GM12878 (cell line): ENCODE data around the gene PDF. TPM values are rescaled to one million over a fixed set of nuclear protein-coding genes. Genes with fewer than 3 reads are reported as not detected.

ENCODE experiments used
- CHD2 ChIP-seq: IDR thresholded peaks from 2 replicates; pipeline ENCODE4 v1.6.1; 2011; ENCODE audit warnings: low read depth, low read length, improper control_type of control experiment, borderline replicate concordance
- CHD4 ChIP-seq: fragments of 200-600 bp; sonication (generic); IDR thresholded peaks from 2 replicates; pipeline ENCODE4 v1.6.1; 2016; ENCODE audit warnings: mild to moderate bottlenecking
- CREB1 ChIP-seq: IDR thresholded peaks from 2 replicates; pipeline ENCODE4 v1.6.1; 2012; ENCODE audit warnings: low read depth, mild to moderate bottlenecking, inconsistent platforms
- EGR1 ChIP-seq, 2 experiments: IDR thresholded peaks; 1 replicate in 1 of 2; 2 replicates in 1 of 2; pipeline ENCODE4 v1.6.1; 2011 to 2012; ENCODE audit warnings: low read depth in 2 of 2, low read length in 2 of 2, borderline replicate concordance in 1 of 2, mild to moderate bottlenecking in 1 of 2, moderate library complexity in 1 of 2
- ETV6 ChIP-seq, 2 experiments: fragments of 450-650 bp in 1 of 2; IDR thresholded peaks in 1 of 2; conservative IDR thresholded peaks in 1 of 2; 2 replicates each; pipeline ENCODE4 v1.6.1; 2014; ENCODE audit warnings: antibody characterized with exemption in 1 of 2, borderline replicate concordance in 1 of 2, low read depth in 1 of 2, mild to moderate bottlenecking in 1 of 2, moderate library complexity in 1 of 2
- EZH2 ChIP-seq: IDR thresholded peaks from 2 replicates; pipeline ENCODE4 v1.6.1; 2012; ENCODE audit warnings: low read depth, mild to moderate bottlenecking, control low read depth, inconsistent platforms, low read length, borderline replicate concordance; ENCODE audit not compliant: control insufficient read depth
- GABPA ChIP-seq: IDR thresholded peaks from 2 replicates; pipeline ENCODE4 v1.6.1; 2014; ENCODE audit warnings: antibody characterized with exemption, low read depth, mild to moderate bottlenecking, inconsistent platforms
- IRF4 ChIP-seq: IDR thresholded peaks from 2 replicates; pipeline ENCODE4 v1.6.1; 2011; ENCODE audit warnings: low read depth, low read length
- MEF2A ChIP-seq: IDR thresholded peaks from 2 replicates; pipeline ENCODE4 v1.6.1; 2011; ENCODE audit warnings: low read depth, mild to moderate bottlenecking, low read length, moderate library complexity; ENCODE audit not compliant: insufficient read depth
- RAD21 ChIP-seq: IDR thresholded peaks from 2 replicates; pipeline ENCODE4 v1.6.1; 2011; ENCODE audit warnings: mild to moderate bottlenecking, low read depth, low read length, moderate library complexity; ENCODE audit not compliant: insufficient read depth
- SMAD1 ChIP-seq: fragments of 450-650 bp; IDR thresholded peaks from 2 replicates; pipeline ENCODE4 v1.6.1; 2018; ENCODE audit warnings: mild to moderate bottlenecking, low read depth; ENCODE audit not compliant: partially characterized antibody
- SMAD5 ChIP-seq: IDR thresholded peaks from 2 replicates; pipeline ENCODE4 v1.6.1; 2016; ENCODE audit warnings: antibody characterized with exemption, low read depth
- SP1 ChIP-seq: IDR thresholded peaks from one replicate; pipeline ENCODE4 v1.6.1; 2011; ENCODE audit warnings: low read depth, low read length
- TARDBP ChIP-seq: IDR thresholded peaks from 2 replicates; pipeline ENCODE4 v1.6.1; 2016; ENCODE audit warnings: borderline replicate concordance
- TCF12 ChIP-seq: IDR thresholded peaks from 2 replicates; pipeline ENCODE4 v1.6.1; 2011; ENCODE audit warnings: low read depth, mild to moderate bottlenecking, low read length
- polyA plus RNA-seq, 11 experiments: library from polyadenylated mRNA; depleted of rRNA in 4 of 11; unstranded in 6 of 11; stranded (reverse) in 5 of 11; fragments of >200 nt; fragmentation: Nextera tagmentation in 4 of 11; fragmentation: Illumina TruSeq in 1 of 11; extraction: Ambion mirVana in 4 of 11; extraction: Trizol in 1 of 11; gene quantifications; 1 replicate in 1 of 11; 2 replicates in 10 of 11; pipeline versions ENCODE4 v1.2.1 to v1.2.3, GENCODE V29; 2011 to 2016; ENCODE audit warnings: inconsistent platforms in 2 of 11, missing spikeins in 2 of 11, low read depth in 1 of 11
- total RNA-seq, 4 experiments: library from RNA; depleted of rRNA in 3 of 4; stranded (reverse); fragments of >200 nt in 3 of 4; fragmentation: Illumina TruSeq in 1 of 4; extraction: Trizol in 1 of 4; gene quantifications; 2 replicates each; pipeline versions ENCODE4 v1.2.1 to v1.2.3, GENCODE V29; 2013 to 2021
- TF ChIP-seq, protein P1 (sequence below): fragments of 450-650 bp; IDR thresholded peaks from 2 replicates; pipeline ENCODE4 v1.6.1; 2017; ENCODE audit warnings: mild to moderate bottlenecking, moderate library complexity
- TF ChIP-seq, protein P2 (sequence below): IDR thresholded peaks from 2 replicates; pipeline ENCODE4 v1.6.1; 2012; ENCODE audit warnings: low read depth, low read length, improper control_type of control experiment
- TF ChIP-seq, protein P3 (sequence below): fragments of 450-650 bp; formaldehyde crosslinking; IDR thresholded peaks from 2 replicates; pipeline ENCODE4 v1.4.0; 2022; ENCODE audit warnings: mild to moderate bottlenecking, moderate library complexity
- TF ChIP-seq, protein P4 (sequence below): fragments of 450-650 bp; IDR thresholded peaks from 2 replicates; pipeline ENCODE4 v1.6.1; 2016; ENCODE audit warnings: mild to moderate bottlenecking

PDF gene
- total and polyA plus RNA-seq, 10 of the 15 experiments (the other 5 are each of a cell fraction or from before 2014, with no cell fraction given) = 0.13 to 44.1 (median 16.7) TPM

DNA sequence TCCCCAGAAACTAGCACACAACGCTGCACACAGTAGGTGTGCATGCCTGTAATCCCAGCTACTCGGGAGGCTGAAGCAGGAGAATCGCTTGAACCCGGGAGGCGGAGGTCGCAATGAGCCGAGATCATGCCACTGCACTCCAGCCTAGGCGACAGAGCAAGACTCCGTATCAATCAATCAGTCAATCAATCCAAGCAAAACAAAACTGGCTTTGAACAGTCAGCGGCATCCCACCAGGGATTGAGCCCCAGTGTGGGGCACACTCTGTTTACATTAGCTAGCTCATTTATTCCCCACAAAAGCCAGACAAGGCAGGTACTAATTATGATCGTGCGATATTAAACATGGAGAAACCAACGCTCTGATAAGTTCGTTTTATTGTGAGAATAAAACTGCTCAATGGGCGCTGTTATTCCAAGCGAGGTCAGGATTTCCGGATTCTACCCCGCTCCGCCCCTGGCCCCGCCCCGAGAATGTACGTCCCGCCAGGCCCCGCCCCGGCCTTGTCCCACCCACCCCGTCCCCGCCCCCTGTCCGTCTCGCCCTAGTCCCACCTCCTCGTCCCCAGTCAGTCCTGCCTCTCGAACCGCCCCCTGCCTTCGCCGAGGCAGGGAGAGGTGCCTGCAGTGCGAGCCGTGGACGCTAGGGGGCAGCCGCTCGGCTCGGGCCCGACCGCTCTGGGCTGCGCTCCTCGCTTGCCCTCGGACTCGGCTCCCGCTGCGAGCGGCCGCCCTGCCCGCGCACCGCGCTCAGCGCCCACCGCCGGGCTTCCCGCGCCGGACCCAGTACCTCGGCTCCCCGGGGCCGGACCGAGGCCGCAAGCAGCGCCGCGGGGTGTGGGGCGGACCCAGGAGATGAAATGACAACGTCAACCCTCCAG, 19.5 kb downstream of the PDF start, which contains the start of gene VPS4A (continued):
- TF ChIP-seq, protein P1, sequence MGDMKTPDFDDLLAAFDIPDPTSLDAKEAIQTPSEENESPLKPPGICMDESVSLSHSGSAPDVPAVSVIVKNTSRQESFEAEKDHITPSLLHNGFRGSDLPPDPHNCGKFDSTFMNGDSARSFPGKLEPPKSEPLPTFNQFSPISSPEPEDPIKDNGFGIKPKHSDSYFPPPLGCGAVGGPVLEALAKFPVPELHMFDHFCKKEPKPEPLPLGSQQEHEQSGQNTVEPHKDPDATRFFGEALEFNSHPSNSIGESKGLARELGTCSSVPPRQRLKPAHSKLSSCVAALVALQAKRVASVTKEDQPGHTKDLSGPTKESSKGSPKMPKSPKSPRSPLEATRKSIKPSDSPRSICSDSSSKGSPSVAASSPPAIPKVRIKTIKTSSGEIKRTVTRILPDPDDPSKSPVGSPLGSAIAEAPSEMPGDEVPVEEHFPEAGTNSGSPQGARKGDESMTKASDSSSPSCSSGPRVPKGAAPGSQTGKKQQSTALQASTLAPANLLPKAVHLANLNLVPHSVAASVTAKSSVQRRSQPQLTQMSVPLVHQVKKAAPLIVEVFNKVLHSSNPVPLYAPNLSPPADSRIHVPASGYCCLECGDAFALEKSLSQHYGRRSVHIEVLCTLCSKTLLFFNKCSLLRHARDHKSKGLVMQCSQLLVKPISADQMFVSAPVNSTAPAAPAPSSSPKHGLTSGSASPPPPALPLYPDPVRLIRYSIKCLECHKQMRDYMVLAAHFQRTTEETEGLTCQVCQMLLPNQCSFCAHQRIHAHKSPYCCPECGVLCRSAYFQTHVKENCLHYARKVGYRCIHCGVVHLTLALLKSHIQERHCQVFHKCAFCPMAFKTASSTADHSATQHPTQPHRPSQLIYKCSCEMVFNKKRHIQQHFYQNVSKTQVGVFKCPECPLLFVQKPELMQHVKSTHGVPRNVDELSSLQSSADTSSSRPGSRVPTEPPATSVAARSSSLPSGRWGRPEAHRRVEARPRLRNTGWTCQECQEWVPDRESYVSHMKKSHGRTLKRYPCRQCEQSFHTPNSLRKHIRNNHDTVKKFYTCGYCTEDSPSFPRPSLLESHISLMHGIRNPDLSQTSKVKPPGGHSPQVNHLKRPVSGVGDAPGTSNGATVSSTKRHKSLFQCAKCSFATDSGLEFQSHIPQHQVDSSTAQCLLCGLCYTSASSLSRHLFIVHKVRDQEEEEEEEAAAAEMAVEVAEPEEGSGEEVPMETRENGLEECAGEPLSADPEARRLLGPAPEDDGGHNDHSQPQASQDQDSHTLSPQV = peak; percentile 51; the same call in 1 of the 2 replicates
- TF ChIP-seq RAD21 = peak; percentile 38
- TF ChIP-seq GABPA = no peak
- TF ChIP-seq CREB1 = no peak
- TF ChIP-seq CHD4 = no peak
- TF ChIP-seq SMAD5 = no peak; the same call in 1 of the 2 replicates
- 0 out of 2 replicates have a peak, but pooled peaks have one; percentile 53 for TF ChIP-seq MEF2A
- TF ChIP-seq SMAD1 = no peak
- TF ChIP-seq, protein P2, sequence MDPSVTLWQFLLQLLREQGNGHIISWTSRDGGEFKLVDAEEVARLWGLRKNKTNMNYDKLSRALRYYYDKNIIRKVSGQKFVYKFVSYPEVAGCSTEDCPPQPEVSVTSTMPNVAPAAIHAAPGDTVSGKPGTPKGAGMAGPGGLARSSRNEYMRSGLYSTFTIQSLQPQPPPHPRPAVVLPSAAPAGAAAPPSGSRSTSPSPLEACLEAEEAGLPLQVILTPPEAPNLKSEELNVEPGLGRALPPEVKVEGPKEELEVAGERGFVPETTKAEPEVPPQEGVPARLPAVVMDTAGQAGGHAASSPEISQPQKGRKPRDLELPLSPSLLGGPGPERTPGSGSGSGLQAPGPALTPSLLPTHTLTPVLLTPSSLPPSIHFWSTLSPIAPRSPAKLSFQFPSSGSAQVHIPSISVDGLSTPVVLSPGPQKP = peak; percentile 56; the same call in 1 of the 2 replicates
- TF ChIP-seq SP1 = peak; percentile 67
- no peak for TF ChIP-seq ETV6 (conservative IDR thresholded peaks at IDR 0.05 in 1 of 2, IDR thresholded peaks at IDR 0.05 in 1 of 2; ENCODE audit: borderline replicate concordance in 1 of 2, low read depth in 1 of 2)
- no peak for TF ChIP-seq TARDBP
- TF ChIP-seq, protein P3, sequence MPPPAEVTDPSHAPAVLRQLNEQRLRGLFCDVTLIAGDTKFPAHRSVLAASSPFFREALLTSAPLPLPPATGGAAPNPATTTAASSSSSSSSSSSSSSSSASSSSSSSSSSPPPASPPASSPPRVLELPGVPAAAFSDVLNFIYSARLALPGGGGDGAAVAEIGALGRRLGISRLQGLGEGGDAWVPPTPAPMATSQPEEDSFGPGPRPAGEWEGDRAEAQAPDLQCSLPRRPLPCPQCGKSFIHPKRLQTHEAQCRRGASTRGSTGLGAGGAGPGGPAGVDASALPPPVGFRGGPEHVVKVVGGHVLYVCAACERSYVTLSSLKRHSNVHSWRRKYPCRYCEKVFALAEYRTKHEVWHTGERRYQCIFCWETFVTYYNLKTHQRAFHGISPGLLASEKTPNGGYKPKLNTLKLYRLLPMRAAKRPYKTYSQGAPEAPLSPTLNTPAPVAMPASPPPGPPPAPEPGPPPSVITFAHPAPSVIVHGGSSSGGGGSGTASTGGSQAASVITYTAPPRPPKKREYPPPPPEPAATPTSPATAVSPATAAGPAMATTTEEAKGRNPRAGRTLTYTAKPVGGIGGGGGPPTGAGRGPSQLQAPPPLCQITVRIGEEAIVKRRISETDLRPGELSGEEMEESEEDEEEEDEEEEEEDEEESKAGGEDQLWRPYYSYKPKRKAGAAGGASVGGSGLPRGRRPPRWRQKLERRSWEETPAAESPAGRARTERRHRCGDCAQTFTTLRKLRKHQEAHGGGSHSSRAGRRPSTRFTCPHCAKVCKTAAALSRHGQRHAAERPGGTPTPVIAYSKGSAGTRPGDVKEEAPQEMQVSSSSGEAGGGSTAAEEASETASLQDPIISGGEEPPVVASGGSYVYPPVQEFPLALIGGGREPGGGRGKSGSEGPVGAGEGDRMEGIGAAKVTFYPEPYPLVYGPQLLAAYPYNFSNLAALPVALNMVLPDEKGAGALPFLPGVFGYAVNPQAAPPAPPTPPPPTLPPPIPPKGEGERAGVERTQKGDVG (CRISPR knock-in tag) = no peak
- TF ChIP-seq CHD2 = peak; percentile 64; the same call in 1 of the 2 replicates
- TF ChIP-seq EGR1 (IDR thresholded peaks at IDR 0.05; ENCODE audit: borderline replicate concordance in 1 of 2, low read depth in 2 of 2, low read length in 2 of 2) = peak in 1 of 2 experiments; percentile 54; a peak in 2 of 3 replicates
- TF ChIP-seq IRF4 = no peak
- no peak for TF ChIP-seq EZH2
- TF ChIP-seq TCF12 = 0 out of 2 replicates have a peak, but pooled peaks have one; percentile 8
- TF ChIP-seq, protein P4, sequence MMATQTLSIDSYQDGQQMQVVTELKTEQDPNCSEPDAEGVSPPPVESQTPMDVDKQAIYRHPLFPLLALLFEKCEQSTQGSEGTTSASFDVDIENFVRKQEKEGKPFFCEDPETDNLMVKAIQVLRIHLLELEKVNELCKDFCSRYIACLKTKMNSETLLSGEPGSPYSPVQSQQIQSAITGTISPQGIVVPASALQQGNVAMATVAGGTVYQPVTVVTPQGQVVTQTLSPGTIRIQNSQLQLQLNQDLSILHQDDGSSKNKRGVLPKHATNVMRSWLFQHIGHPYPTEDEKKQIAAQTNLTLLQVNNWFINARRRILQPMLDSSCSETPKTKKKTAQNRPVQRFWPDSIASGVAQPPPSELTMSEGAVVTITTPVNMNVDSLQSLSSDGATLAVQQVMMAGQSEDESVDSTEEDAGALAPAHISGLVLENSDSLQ = peak; percentile 79
